Astrocyte of the spinal cord (primary cell): ENCODE measurements around the gene ANAPC4.

ENCODE experiments used
- DNase-seq: peaks from one replicate; pipeline ENCODE4 v3.0.0; 2011; ENCODE audit warnings: low read depth, low spot score
- H3K4me3 ChIP-seq: 2 replicates; pipeline ENCODE4 v1.5.1; 2011; ENCODE audit warnings: low read depth, mild to moderate bottlenecking, low read length, moderate library complexity
- in situ Hi-C: cut with HindIII; loops from 2 replicates; pipeline ENCODE4 v1.10.0; 2017; ENCODE audit warnings: low sequenced_read_pairs
- TF ChIP-seq, protein P1 (sequence below): IDR thresholded peaks from 2 replicates; pipeline ENCODE4 v1.5.1; 2012; ENCODE audit warnings: low read depth, mild to moderate bottlenecking, low read length, inconsistent platforms

The ANAPC4 gene

DNA sequence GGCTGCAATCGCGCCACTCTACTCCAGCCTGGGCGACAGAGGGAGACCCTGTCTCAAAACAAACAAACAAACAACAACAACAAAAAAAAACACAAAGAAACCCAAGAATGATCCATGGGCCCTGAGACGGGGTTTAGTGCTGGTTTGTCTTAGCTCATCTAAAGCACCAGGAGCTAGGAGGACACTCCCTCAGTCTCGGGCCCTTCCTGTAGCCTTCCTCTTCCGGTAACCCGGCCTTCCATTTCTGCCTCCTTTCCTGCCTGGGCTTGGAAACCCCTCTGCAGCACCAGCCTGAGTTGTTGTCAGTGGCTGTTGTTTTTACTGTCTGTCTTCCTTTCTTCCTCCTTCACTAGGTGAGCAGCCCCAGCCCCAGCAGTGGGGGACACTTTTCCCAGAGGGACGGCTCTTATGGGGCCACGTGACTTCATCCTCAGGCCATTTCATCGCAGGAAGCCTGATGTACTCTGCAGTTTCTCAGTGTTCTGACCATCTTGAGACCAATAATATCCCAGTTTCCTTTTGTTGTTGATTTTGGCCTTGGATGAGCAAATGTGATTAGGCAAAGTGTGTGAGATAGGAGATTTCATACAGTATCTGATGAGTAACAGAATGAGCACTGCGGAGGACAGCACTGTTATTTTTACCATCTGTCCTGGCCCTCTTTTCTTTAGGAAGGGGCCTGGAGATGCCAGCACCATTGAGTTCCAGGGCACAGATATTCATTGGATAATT, 90.1 kb downstream of the ANAPC4 start:
- no peak overlapping the region for H3K4me3 ChIP-seq
- in situ Hi-C loops: no loop called here
- TF ChIP-seq, protein P1, sequence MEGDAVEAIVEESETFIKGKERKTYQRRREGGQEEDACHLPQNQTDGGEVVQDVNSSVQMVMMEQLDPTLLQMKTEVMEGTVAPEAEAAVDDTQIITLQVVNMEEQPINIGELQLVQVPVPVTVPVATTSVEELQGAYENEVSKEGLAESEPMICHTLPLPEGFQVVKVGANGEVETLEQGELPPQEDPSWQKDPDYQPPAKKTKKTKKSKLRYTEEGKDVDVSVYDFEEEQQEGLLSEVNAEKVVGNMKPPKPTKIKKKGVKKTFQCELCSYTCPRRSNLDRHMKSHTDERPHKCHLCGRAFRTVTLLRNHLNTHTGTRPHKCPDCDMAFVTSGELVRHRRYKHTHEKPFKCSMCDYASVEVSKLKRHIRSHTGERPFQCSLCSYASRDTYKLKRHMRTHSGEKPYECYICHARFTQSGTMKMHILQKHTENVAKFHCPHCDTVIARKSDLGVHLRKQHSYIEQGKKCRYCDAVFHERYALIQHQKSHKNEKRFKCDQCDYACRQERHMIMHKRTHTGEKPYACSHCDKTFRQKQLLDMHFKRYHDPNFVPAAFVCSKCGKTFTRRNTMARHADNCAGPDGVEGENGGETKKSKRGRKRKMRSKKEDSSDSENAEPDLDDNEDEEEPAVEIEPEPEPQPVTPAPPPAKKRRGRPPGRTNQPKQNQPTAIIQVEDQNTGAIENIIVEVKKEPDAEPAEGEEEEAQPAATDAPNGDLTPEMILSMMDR: no peak
- DNase-seq: peak; percentile 30

DNA sequence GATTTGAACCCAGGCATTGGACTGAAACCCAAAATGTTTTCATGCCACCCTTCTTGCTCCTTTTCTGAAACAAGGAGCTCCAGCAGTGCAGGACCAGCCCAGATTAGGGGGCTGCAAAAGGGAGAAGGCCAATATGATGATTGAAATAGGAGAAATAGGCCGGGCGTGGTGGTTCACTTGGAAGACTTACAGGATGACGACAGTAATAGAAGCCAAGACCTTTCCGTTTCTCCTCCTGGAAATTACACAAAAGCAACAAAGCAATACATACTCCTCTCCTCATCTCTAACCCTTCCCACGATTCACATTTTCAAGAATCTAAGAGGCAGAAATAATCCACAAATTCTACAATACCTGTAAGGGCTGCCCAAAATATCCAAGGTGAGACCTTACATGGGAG, 90.8 kb downstream of the ANAPC4 start:
- TF ChIP-seq, protein P1: no peak
- in situ Hi-C loops: no loop called here
- DNase-seq: no peak
- no peak overlapping the region for H3K4me3 ChIP-seq
